Activated CD8-positive, alpha-beta memory T cell treated with anti-CD3 and anti-CD28 coated beads, Interleukin-2, amount 50 U/mL, for 1 hour (primary cell): ENCODE measurements around the gene ADAMTS2.

ENCODE experiments used
- DNase-seq: peaks from one replicate; pipeline ENCODE4 v3.0.0-alpha.2; 2020; ENCODE audit errors: extremely low read depth

The ADAMTS2 gene

GRCh38 chr5:179345433-179346321 is at the start of gene ADAMTS2:
ADAMTS2 (minus strand) TSS chr5:179345461; CDS start chr5:179345328, 133 bp downstream.
- DNase-seq, result no peak

- DNase-seq, result no peak
These were observed 47.8 kb upstream of the ADAMTS2 start for GRCh38 chr5:179393078-179393477.

DNA sequence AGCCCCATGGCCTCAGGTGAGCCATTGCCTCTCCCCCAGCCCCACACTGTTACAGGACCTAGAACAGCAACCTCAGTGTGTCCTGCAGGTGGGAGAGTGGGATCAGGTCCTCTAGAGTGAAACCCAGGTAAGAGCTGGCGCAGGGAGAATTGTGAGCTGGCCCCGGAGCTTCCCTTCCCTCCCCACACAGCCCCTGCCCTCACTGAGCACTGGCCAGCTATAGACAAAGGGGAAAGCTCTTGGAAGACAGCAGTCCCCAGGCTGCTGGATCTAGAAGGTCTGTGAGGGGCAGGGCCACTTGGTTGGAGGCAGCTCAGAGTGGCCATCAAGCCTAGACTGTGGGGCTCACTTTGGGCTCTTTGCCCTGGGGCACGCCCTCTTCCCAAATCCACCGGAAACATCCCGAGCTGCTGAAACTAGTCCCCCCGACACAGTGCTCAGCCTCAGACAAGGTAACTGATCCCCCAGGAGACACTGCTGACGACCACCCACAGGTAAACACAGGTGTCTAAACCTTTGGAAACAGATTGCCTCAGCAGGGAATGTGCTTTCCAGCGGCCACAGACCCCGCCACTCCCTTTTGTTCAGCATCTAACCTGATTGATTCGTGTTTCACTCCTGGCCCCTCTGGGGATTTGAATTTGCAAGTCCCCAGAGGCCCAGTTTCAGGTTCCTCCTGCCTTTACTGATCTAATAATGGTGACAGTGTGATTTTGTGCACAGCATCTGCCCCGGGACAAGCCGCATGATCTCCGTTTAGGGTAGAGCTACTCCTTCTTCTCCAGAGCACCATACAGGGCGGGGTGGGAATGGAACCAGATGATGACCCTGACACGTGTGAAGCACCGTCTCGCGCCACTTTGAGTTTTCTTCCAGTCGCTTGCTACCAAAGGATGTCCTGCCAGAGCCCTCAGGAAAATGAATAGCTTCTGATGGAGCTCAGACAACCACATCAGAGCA is 42.2 kb upstream of the ADAMTS2 start:
- DNase-seq, result no peak

DNA sequence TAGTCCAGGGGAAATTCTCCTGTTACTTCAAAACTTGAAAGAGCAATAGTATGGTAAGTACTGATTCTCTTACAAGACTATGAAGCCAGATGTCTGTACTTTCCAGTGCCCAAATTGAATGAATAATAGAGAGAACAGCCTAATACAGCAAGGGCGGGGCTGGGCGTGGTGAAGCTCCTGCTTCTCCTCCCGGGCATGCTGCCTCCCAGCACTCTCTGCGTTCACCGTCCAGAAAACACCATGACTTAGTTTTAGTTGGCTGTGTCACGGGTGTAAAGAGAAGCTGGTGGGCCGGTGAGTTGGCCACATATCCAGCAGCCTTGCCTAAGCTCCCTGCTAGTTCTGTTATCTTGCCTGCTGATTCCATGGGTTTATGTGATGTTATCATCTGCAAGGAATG is 40.7 kb upstream of the ADAMTS2 start:
- DNase-seq, result no peak

DNA sequence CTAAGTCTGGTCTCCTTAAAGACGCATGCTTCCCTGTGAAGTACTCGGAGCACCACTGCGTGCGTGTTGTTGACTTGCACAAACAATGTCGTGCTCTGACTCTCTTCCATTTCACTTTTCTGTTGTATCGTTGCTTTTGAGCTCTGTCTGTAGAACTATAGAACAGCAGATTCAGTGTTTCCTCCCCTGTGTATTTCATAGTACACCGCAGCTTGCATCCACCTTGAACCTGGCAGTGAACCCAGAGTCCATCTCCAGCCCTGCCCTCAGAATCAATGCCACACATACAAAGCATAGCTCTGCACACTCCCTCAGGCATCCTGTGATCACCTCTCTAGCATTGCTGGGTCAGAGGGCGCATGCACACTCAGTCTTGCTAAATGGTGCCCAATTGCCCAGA is 37.2 kb upstream of the ADAMTS2 start:
- DNase-seq, result no peak

DNA sequence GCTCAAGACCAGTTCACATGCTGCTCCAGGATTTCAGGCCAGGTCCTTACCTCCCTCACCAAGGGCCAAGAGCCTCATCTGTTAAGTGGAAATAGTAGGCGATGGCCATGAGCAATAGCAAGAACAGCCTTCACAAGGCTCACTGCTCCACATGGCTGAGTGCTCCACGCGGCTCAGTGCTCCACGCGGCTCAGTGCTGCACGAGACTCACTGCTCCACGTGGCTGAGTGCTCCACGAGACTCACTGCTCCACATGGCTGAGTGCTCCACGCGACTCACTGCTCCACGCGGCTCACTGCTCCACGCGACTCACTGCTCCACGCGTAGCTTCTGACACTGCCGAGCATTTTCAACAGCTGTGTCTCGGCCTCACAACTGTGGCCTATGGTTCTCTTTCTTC is 36.4 kb upstream of the ADAMTS2 start:
- DNase-seq, result no peak

DNA sequence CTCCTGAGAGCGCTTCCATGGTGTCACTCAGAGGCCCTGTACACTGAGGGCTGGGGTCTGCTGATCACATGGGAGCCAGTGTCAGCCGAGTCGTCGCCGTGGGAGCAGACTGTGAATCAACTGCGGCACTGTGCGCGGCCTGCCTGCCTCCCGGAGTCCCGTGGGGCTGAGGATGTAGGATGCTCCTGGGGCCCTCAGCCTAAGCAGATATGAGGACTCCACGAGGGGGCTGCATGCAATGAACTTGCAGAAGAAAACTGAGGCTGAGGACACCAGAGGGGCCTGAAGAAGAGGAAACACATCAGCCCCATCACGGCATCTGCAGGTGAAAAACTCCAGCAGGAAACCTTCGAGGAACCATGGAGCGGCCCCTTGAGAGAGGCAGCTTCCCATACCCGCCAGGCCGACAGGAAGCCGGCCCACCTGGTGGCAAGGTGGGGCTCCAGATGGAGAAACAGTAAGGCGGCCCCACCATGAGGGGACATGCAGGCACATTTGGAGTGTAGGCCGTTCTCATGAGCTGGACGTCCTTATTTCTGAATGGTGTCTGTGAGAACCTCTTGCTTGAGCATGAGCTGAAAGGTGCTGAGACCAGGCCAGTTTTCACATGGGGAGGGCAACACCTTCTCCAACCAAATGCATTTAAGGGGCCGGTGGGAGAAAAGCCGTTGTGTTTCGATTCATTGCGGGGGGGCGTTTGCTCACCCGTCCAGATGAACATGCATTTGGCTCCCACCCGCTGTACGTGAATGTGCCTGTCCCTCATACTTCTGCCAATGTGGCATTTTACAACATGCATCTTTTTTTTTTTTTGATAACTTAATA is 35.2 kb upstream of the ADAMTS2 start:
- no peak for DNase-seq

- DNase-seq, result no peak
These were observed 34.1 kb upstream of the ADAMTS2 start for GRCh38 chr5:179379321-179379890.

- DNase-seq, result no peak
These were observed 33.4 kb upstream of the ADAMTS2 start for GRCh38 chr5:179378441-179379271.

GRCh38 chr5:179378116-179378440 is 32.8 kb upstream of the ADAMTS2 start:
- DNase-seq, result no peak

GRCh38 chr5:179377421-179378115 is 32.3 kb upstream of the ADAMTS2 start:
- no peak for DNase-seq

DNA sequence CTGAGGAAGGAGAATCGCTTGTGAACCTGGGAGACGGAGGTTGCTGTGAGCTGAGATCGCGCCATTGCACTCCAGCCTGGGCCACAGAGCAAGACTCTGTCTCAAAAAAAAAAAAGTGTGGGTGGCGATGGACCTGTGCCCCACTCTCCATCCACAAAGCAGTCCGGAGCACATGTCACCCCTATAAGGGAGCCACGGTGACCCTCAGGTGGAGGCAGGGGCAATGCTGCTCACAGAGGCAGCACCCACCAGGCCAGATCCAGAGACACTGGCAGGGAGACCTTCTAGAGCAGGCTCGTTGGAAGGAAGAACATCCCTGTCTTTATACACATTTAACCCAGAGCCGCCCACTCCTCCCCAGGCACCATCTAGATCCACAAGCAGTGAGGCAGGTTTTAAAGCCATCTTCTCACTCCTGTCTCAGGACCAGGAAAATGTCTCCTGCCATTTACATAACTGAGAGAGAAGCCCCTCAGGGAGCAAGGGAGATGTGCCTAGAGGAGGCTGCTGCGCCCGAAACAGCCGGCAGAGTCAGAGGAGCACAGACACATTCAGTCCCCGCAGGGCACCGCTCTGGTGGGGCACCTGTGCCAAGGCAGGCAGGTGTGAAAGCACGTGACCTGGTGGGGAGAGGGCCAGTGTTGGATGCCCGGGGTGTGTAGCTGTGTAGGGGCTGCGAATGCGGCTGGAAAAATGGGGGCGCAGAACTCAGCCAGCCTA is 31.6 kb upstream of the ADAMTS2 start:
- DNase-seq, result no peak

- no peak for DNase-seq
These were observed 30.6 kb upstream of the ADAMTS2 start for GRCh38 chr5:179375831-179376365.

DNA sequence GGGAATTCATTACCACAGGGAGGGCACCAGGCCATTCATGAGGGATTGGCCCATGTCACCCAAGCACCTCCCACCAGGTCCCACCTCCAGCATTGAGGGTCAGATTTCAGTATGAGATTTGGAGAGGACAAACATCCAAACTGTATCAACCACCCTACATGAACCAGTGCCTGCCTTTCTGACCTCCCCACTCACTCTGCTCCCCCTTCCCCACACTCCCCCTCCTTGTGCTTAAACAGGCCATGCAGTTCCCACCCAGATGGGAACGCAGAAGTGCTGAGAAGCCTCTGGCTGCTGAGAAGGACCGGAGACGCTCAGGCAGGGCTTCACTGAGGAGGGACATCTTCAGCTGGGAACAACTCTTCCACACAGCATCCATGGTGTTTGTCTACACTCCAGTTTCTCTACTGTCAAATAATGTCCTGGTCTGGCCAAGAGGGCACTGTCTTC is 30.0 kb upstream of the ADAMTS2 start:
- DNase-seq, result no peak

DNA sequence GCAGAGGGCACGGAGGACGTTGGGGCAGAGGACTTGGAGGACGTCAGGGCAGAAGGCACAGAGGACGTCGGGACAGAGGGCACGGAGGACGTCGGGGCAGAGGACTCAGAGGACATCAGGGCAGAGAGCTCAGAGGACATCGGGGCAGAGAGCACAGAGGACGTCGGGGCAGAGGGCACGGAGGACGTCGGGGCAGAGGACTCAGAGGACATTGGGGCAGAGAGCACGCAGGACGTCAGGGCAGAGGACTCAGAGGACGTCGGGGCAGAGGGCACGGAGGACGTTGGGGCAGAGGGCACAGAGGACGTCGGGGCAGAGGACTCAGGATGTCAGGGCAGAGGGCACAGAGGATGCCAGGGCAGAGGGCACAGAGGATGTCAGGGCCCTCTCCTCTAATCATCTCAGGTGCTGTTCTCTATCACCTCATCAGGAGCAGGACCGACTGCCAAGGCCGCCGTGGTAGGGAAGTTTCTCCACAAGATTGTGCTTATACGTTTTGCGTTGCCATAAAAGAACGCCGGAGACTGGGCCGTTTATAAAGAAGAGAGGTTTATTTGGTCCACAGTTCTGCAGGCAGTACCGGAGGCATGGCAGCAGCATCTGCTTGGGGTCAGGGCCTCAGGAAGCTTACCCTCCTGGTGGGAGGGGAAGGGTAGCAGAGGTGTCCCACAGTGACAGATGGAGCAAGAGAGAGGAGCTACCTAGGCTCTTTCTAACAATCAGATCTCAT is 29.4 kb upstream of the ADAMTS2 start:
- no peak for DNase-seq

DNA sequence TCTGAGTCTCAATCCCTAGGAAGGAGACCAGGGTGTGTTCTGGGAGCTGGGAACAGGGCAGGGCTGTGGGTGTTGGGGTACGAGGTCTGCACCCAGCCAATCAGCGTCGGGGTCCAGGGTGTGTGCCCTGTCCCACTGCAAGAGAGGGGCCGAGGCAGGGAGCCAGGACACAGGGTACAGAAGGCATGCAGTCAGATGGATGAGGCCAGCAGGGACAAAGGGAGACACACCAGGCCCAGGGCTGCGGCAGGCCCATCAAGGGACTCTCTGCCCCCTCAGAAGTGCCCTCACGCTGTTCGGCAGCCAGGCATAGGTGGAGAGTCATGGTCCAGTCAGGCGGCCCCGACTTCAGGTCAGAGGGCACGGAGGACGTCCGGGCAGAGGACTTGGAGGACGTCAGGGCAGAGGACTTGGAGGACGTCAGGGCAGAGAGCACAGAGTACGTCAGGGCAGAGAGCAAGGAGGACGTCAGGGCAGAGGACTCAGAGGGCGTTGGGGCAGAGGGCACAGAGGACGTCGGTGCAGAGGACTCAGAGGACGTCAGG is 28.8 kb upstream of the ADAMTS2 start:
- DNase-seq, result no peak

DNA sequence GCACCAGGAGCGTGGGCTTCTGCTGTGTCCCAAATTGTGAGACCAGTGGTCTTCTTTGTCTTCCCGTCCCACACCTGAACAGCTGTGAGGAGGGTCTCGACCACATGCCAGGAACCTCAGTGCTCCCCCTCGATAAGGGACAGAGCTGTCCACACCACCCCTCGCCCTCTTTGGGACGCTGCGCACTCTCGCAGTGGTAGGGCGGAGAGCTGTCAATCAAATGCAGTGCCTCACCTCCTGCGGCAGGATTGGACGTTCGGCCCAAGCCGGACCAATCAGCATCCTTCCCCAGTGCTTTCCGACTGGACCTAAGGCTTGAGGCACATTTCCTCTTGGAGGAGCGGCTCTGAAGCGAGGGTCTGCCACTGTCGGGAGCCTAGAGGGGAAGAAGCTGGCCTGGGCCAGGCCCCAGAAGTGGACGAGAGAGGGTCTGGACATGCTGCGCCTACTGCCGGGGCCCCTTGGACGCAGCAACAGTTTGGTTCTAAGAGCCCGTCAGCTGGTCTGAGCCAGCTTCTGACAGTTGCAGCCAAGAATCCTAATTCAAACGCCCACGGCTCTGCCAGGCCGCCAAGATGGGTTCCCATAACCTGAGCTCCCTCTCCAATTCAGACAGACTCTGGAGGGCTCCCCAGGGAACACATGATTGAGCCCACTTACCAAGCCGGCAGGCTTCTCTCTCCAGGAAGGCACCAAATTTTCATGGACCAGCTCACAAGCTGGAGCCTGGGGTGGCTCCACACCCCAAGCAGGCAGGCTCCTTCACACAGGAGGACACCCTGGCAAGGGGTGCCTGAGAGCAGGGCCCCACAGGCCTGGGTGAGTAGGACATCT is 28.1 kb upstream of the ADAMTS2 start:
- no peak for DNase-seq
